ENCODE results near the gene LILRA2. TPM values are rescaled to one million over a fixed set of nuclear protein-coding genes. Genes with fewer than 3 reads are reported as not detected.
"Not testable (repeated sequence)": the region's sequence is repeated elsewhere in the genome, so short reads cannot be mapped to it uniquely, and the experiment has no call there.

The LILRA2 gene
- total and polyA plus RNA-seq, 2 of the 13 experiments (the other 11 are each of a cell fraction or from before 2014, with no cell fraction given), result 0.53 TPM; not detected in 1

DNA sequence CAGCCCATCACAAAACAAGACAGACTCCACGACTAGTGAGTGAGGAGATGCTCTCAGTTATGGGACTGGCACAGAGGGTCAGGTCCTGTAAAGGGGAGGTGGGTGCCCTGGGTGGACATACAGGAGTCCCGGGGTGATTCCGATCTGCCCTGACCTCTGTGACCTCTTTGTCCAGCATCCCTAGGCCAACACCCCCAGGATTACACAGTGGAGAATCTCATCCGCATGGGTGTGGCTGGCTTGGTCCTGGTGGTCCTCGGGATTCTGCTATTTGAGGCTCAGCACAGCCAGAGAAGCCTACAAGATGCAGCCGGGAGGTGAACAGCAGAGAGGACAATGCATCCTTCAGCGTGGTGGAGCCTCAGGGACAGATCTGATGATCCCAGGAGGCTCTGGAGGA, 13.4 kb downstream of the LILRA2 start (continued):
- TF ChIP-seq, protein P1, sequence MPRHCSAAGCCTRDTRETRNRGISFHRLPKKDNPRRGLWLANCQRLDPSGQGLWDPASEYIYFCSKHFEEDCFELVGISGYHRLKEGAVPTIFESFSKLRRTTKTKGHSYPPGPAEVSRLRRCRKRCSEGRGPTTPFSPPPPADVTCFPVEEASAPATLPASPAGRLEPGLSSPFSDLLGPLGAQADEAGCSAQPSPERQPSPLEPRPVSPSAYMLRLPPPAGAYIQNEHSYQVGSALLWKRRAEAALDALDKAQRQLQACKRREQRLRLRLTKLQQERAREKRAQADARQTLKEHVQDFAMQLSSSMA (CRISPR knock-in tag; IDR thresholded peaks at IDR 0.05), result no peak
- TF ChIP-seq ZNF460 (CRISPR knock-in tag; IDR thresholded peaks at IDR 0.05; ENCODE audit: borderline replicate concordance) (no peak), ZNF782 (CRISPR knock-in tag; IDR thresholded peaks at IDR 0.05; ENCODE audit: borderline replicate concordance) (no peak), ZBTB7B (CRISPR knock-in tag; IDR thresholded peaks at IDR 0.05) (no peak)
- TF ChIP-seq, protein P2, sequence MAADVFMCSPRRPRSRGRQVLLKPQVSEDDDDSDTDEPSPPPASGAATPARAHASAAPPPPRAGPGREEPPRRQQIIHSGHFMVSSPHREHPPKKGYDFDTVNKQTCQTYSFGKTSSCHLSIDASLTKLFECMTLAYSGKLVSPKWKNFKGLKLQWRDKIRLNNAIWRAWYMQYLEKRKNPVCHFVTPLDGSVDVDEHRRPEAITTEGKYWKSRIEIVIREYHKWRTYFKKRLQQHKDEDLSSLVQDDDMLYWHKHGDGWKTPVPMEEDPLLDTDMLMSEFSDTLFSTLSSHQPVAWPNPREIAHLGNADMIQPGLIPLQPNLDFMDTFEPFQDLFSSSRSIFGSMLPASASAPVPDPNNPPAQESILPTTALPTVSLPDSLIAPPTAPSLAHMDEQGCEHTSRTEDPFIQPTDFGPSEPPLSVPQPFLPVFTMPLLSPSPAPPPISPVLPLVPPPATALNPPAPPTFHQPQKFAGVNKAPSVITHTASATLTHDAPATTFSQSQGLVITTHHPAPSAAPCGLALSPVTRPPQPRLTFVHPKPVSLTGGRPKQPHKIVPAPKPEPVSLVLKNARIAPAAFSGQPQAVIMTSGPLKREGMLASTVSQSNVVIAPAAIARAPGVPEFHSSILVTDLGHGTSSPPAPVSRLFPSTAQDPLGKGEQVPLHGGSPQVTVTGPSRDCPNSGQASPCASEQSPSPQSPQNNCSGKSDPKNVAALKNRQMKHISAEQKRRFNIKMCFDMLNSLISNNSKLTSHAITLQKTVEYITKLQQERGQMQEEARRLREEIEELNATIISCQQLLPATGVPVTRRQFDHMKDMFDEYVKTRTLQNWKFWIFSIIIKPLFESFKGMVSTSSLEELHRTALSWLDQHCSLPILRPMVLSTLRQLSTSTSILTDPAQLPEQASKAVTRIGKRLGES (CRISPR knock-in tag; IDR thresholded peaks at IDR 0.05; ENCODE audit: borderline replicate concordance), result no peak
- TF ChIP-seq, protein P3, sequence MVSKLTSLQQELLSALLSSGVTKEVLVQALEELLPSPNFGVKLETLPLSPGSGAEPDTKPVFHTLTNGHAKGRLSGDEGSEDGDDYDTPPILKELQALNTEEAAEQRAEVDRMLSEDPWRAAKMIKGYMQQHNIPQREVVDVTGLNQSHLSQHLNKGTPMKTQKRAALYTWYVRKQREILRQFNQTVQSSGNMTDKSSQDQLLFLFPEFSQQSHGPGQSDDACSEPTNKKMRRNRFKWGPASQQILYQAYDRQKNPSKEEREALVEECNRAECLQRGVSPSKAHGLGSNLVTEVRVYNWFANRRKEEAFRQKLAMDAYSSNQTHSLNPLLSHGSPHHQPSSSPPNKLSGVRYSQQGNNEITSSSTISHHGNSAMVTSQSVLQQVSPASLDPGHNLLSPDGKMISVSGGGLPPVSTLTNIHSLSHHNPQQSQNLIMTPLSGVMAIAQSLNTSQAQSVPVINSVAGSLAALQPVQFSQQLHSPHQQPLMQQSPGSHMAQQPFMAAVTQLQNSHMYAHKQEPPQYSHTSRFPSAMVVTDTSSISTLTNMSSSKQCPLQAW (CRISPR knock-in tag; IDR thresholded peaks at IDR 0.05), result no peak

DNA sequence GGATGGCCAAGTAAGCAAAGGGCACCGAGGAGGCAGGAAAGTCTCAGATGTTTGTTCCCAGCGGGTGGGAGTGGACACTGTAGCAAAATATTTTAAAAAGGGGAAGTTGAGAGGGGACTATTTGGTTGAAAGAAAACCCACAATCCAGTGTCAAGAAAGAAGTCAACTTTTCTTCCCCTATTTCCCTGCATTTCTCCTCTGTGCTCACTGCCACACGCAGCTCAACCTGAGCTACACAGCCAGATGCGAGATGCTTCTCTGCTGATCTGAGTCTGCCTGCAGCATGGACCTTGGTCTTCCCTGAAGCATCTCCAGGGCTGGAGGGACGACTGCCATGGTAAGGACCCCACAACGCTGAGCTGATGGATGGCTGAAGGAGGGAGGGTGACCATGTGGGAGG, 19.9 kb downstream of the LILRA2 start, which contains the start of gene LILRA1:
LILRA1 (plus strand) TSS at position 188 of the 400 bp plus-strand sequence. CDS start 613 bp downstream, outside the sequence.
- H3K4me2 ChIP-seq (ENCODE audit: low read depth, low read length); H3K9ac ChIP-seq (ENCODE audit: insufficient read depth, low read depth, low read length); H2AFZ ChIP-seq (ENCODE audit: low read length); H4K20me1 ChIP-seq (ENCODE audit: insufficient read depth, low read length); FAIRE-seq; BruUV-seq (replicated peaks); intact Hi-C loops (cut with micrococcal nuclease; ENCODE audit: unreplicated experiment); H3K4me1 ChIP-seq (ENCODE audit: insufficient read depth, low read length); CTCF ChIA-PET (ENCODE audit: low intra/inter-chr PET ratio, low total read pairs); H3K79me2 ChIP-seq (ENCODE audit: insufficient read depth, low read length); in situ Hi-C loops (cut with HindIII; ENCODE audit: extremely low pct_ligation_motif_present, low pct_unique_long_range_greater_than_20kb); H3K36me3 ChIP-seq (replicated peaks in 1 of 2; ENCODE audit: control insufficient read depth in 1 of 2, insufficient read depth in 2 of 2, low read length in 2 of 2); H3K4me3 ChIP-seq (replicated peaks in 1 of 3; ENCODE audit: insufficient read depth in 1 of 3, low read depth in 2 of 3, low read length in 3 of 3); ATAC-seq; H3K9me3 ChIP-seq (ENCODE audit: low read length); DNase-seq (ENCODE audit: low spot score); POLR2A ChIA-PET; H3K27ac ChIP-seq (ENCODE audit: extremely low read length, insufficient read depth, low read length): not testable (repeated sequence)
- H3K27me3 ChIP-seq (ENCODE audit: control insufficient read depth in 1 of 2, insufficient read depth in 2 of 2, low read length in 2 of 2), result peaks cover 5 to 18% of the 10 kb centered on the region in 2 experiments; a peak in 4 of 5 replicates
- WGBS (ENCODE audit: low lambda C conversion rate), result 9% methylated on average over 5 of the region's 6 CpGs

DNA sequence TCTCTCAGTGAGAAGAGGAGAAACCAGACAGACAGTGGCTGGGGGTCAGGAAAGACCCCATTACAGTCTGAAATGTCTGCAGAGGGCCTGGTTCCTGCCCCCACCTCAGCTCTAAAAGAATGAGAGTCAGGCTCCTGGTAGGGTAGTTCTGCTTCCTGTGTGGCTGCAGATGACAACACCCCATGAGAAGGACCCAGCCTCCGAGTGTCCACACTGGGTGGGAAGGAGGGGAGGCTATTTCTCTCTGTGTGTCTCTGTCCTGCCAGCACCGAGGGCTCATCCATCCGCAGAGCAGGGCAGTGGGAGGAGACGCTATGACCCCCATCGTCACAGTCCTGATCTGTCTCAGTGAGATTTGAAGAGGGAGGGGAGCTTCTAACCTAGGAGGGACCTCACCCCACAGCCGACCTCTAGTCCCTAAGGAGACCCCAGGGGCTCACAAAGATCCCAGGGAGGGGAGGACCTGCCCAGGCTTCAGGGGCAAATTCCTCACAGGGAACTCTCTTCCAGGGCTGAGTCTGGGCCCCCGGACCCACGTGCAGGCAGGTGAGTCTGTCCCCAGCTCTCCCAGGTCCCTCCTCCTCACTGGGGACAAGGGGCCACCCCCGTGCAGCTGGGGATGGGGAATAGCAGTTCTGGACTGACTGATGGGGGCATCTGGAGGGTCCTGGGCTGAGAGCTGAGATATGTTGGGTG, 20.5 kb downstream of the LILRA2 start:
- BruUV-seq (replicated peaks); H3K27ac ChIP-seq (ENCODE audit: extremely low read length, insufficient read depth, low read length); H3K4me1 ChIP-seq (ENCODE audit: insufficient read depth, low read length); H3K9me3 ChIP-seq (ENCODE audit: low read length); DNase-seq (ENCODE audit: low spot score); POLR2A ChIA-PET; H3K4me3 ChIP-seq (replicated peaks in 1 of 3; ENCODE audit: insufficient read depth in 1 of 3, low read depth in 2 of 3, low read length in 3 of 3); CTCF ChIA-PET (ENCODE audit: low intra/inter-chr PET ratio, low total read pairs); H3K79me2 ChIP-seq (ENCODE audit: insufficient read depth, low read length); H3K36me3 ChIP-seq (replicated peaks in 1 of 2; ENCODE audit: control insufficient read depth in 1 of 2, insufficient read depth in 2 of 2, low read length in 2 of 2); H2AFZ ChIP-seq (ENCODE audit: low read length); ATAC-seq; intact Hi-C loops (cut with micrococcal nuclease; ENCODE audit: unreplicated experiment); H3K4me2 ChIP-seq (ENCODE audit: low read depth, low read length); FAIRE-seq; H3K9ac ChIP-seq (ENCODE audit: insufficient read depth, low read depth, low read length); H4K20me1 ChIP-seq (ENCODE audit: insufficient read depth, low read length); in situ Hi-C loops (cut with HindIII; ENCODE audit: extremely low pct_ligation_motif_present, low pct_unique_long_range_greater_than_20kb): not testable (repeated sequence)
- H3K27me3 ChIP-seq (ENCODE audit: control insufficient read depth in 1 of 2, insufficient read depth in 2 of 2, low read length in 2 of 2), result peaks cover 5 to 18% of the 10 kb centered on the region in 2 experiments; a peak in 4 of 5 replicates
- no CpG with 5 or more reads among the region's 9 CpGs for WGBS (ENCODE audit: low lambda C conversion rate)
